Activated naive CD4-positive, alpha-beta T cell treated with Interleukin-2 at 50 U/mL for 16 hours (primary cell): ENCODE results near the gene HOXA7.

Experiments used
- DNase-seq: peaks from one replicate; pipeline ENCODE4 v3.0.0-alpha.2; 2020

The HOXA7 gene

DNA sequence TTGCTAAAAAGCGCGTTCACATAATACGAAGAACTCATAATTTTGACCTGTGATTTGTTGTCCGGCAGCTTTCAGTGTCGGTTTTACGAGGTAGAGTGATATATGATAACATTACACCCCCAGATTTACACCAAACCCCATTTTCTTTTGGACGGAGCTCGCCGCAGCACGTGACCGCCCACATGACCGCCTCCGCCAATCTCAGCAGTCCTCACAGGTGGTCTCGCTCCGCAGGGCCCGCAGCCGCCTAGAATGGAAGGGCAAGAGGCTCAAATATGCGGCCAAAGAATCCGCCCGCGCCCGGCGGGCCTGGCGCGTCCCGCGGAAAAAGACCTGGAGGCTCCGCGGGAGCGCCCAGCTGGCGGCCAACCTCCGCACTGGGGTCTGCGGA, at the start of gene HOXA7:
Gene HOXA7 (minus strand): TSS at position 168 of the 391 bp plus-strand sequence. CDS start 130 bp downstream, at position 38.
- no peak for DNase-seq

DNA sequence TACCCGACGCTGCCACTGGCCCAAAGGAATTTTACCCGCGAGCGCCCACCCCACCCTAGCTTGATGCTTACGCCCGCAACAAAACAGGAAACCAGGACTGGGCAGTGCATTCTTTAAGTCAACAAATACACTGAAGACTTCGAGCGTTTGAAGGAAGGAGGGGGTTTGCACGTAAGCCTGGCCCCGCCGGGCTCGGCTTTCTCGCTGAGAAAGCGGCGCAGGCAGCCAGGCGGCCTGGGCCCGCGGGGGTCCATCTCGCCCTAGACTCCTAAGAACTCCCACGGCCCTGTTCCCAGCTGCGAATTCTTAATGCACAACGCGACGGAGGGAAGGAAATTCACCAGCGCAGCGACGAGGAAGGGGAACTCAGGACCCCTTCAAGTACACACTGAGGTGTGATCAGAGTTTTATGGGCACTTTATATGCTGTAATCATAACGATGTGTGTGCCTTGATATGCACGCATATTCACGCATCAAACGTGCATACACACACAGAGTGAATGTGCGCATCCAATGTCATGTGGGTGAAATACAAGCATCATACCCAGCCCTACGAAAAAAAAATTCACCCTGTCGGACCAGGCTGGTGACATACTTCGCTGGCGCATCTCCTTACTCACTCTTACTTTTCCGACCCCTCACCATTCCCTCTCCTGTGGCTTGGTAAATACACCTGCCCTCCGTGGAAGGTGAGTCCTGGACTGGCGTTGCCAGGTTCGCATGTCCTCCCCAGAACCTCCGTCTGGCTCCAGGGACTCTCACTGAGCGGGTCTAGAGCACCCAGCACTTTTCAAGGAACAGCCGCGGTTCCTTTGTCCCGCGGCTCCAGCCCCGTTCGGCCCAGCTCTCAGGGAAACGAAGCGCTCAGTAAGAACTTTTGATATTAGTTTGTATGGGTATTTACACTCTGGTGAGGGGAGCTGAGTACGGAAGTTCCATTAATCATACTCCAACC, 49.1 kb upstream of the HOXA7 start:
- DNase-seq = no peak

DNA sequence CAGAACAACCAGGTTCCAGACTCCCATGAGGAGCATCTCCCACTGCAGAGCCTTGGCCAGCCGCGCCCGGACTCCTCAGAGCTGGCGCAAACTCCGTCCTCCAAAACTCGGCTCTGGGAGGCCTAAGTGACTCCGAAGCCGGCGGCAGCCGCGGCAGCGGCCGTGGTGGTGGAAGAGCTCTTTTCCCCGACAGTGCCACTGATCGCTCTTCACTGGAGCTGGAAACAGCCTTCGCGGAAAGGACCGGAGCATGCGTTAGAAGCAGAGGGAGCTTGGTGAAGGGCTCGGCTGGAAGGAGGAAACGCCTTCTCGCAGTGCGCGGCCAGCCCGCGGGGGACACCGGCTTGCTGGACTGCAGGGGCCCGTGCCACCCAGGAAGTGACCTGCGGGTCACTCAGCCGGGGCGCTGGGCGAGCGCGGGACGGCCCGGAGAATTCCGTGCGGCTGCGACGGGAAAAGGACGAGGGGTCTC, 48.4 kb upstream of the HOXA7 start:
- DNase-seq = no peak

DNA sequence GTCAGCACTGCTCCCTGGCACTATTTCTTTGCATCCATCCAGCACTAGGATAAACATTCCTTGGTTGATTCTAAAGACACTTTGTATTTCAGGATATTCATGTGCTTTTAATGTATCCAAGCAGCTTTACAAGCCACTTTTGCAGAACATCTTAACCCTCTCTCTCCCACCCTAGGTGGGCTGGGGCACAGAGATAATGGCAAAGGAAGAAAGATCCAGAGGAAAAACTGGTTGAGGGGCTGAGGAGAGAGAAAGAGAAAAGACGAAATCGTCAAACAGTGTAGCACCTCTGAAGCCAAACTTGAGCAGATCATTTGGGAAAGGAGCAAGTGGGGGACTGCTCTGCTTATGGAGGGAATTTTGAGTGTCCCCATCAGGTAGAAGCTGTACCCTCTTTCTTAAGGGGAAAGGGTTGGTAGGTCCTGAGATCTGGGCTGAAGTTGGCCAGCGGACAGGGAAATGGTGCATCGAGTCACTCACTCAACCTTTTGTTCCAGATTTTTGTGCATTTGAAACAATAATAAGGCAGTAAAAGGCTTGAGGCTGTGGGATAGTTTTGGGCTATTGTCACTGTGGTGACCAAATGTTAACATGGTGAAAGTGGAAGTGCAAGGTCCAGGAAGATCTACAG, 47.6 kb upstream of the HOXA7 start:
- no peak for DNase-seq

DNA sequence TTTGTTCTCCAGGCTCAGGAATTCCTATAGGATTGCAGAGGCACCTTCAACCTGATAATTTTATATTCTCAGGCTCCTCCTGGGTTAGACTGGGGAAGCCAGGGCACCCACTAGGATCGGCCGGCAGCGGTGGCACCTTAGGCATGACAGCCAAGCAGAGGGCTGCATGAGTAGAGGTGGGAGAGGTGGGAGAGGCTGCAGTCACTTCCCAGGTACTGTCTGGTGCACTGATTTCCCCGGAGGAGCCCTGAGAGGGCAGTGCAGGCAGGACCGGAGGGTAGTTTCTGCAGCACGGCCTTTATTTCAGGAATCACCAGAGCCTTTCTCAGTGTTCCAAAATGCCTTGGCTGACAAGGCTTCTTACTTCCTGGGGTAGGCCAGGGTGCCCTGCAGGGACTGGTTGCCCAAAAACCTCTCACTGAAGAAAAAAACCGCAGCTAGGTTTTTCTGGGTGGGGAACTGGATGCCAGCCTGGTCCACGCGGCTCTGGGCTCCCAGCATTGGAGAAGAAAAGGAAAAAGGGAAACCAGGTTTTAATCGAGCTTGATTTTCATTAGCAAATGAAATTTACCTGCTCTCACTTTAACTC, 47.0 kb upstream of the HOXA7 start:
- DNase-seq = no peak

DNA sequence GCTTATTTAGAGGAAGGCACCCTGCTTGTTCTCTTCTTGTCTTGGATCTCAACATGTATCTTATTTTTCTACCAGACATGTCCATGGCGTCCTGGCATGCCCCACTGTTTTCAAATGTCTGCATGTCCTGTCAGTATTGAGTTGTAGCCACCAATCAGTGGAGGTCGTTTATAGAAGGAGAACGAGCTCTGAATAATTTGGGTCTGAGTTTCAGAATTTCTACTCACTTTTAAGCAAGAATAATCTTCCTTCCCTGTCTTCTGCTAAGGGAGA, 46.3 kb upstream of the HOXA7 start:
- no peak for DNase-seq

DNA sequence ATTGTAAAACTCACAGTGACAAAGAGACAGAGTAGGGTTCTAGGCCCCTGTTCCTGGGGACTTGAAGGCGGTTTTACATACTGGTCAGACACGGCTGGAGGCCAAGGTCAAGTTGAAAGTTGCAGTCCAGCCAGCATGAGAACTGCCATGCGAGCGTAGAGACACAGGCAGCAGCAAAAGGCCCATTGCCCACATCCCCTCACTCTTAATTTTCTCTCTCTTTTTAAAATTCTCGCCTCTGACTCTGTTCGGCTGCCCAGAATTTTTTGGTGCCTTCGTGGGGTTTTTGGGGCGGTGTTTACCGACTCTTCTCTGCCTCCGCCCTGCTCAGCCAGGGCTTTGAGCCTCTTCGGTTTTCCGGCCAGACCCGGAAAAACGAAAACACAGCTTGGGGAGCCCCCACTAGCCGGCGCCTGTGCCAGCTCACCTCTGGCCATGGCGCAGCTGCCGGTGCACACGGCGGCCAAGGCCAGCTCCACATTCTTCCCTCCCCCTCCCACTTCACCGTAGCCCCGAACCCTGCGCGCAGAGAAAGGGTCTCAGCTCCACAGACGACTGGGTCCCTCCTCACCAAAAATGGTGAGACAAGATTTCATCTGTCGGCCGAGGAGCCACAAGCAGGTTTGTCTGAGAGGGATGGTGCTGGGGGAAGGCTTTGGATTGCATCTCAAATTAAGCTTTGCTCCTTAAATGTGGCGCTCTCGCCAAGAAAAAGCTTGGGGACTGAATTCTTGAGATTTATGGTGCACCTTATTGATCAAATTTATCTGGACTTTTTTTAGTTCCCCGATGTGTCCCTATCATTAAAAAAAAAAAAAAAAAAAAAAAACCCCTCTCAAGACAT, 45.8 kb upstream of the HOXA7 start:
- DNase-seq = no peak

DNA sequence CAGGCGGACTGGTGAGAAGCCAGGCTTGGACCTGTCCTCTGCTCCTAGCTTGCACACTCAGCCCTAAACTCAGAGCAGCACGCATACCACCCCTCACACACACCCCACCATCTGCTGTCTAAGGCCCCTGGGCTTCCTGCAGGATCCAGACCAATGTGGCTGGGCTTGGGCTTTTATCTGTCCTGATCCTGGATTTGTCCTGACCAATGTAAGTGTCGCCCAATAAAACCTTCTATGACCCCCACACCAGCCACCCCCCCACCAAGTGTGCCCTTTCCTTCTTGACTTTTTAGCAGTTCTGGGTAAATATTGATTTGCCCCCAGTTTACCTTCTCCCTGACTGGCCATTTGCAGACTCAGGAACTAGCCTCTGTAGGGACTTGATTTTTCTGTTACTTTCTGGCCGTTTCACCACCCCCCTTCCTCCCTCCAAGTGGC, 45.1 kb upstream of the HOXA7 start:
- DNase-seq = no peak

DNA sequence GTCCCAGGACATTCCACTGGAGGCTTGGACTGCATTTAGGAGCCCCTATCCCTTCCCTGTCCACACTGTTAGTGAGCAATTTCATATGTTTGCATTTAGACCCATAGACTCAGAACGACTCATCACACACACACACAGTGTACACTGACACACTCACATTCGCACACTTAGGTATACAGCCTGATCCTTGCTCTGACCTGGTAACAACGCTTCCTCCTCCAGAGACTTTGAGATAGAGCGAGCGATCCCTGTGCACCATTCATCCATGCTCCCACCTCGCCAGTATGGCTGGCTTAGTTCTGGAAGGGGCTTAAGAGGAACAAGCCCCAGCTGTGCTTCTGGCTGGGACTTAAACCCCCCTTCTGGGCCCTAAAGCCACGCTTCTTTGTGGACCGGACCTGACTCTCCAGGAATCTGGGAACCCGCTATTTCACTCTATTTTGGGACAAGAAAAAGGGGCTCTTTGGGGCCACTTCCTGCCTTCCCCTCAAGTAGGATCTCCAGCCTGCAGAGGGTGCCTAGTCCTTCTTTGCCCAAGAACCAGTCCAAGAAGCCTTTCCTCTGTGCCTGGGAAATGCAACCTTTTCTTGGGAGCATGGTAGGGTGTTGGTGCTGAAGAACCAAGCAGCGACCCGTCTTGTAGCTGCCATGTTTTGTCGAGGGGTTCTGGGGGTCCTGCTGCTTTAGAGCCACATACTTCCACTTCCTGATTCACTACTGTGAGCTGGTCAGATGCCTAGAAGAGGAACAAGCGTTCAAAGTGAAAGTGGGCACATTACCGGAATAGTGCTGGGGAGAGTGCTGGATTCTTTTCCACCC, 44.5 kb upstream of the HOXA7 start:
- no peak for DNase-seq

DNA sequence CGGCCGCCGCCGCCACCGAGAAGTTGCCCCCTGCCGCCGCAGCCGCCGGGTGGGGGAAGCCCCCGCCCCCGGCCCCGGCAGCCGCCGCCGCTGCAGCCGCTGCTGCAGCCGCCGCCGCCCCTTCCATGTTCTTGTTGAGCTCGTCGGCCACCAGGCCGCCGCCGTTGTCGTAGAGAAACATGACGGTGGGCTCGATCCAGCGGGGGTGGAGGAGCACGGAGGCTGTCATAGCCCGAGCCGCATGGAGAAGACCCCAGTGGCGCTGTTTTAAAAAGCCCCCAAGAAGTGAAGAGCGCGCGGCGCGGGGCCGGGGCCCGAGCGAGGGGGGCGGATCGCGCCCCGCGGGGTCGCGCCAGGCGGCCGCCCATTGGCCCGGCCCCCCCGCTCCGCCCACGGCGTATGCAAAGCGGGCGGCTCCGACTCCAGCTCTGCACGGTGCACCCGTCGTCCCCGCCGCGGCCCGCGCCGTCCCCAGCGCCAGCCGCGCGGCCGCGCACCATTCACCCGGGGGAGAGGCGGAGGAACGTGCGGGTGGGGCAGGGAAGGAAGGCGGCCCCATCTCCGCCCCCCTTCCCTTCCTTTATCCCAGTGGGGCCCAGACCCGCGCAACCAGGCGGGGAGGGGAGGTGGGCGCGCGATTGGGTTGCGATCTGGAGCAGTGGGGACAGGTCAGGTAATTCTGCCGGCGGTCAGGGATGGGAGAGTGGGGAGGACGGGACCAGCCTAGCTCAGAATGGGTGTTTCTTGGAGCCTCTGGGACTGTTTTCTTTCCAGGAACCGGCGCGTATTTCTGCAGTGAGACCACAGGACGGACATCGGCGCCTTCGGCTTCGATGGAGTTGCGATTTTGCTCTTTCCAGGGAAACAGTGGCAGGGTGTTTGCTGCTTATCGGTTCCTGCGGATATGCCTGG, 43.6 kb upstream of the HOXA7 start, which contains the start of gene HOXA13:
Gene HOXA13 (minus strand): TSS at position 243 of the 912 bp plus-strand sequence. CDS start 14 bp downstream, at position 229.
- no peak for DNase-seq

DNA sequence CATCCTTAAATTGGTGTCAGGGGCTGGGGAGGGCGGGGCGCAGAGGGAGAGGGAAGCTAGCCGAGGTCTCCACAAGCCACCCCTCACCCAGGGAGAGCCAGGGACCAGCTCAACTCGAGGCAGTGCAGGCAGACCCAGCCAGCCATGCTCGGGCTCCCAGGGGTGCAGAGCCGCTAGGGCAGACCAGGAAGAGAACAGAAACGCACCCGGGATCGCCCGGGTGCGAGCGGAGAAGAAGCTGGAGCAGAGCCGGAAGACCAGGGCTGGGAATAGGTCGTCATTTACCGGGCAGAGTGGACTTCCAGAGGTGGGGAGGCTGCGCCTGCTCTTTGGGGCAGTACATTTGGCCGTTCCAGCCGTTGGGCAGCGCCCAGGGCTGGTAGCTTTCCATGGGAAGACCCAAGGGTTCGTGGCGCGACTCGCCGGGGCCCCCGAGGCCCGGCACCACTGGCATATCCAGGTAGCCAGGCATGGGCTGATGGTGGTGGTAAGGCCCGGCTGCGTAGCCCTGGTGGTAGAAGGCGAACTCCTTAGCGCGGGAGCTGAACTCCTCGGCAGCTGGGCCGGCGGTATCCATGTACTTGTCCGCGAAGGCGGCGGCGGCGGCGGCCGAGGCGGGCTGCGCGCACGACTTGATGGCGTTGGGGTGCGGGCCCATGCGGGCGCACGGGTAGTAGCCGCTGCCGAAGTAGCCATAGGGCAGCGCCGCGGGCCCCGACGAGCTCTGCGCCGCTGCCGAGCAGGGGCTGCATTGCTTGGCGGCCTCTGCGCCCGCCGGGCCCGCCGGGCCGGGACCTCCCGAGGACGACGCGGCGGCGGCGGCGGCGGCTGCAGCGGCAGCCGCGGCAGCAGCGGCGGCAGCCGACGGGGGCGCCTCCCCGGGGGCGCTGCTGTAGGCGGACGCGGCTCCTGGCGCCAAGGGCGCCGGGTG, 42.7 kb upstream of the HOXA7 start:
- no peak for DNase-seq

DNA sequence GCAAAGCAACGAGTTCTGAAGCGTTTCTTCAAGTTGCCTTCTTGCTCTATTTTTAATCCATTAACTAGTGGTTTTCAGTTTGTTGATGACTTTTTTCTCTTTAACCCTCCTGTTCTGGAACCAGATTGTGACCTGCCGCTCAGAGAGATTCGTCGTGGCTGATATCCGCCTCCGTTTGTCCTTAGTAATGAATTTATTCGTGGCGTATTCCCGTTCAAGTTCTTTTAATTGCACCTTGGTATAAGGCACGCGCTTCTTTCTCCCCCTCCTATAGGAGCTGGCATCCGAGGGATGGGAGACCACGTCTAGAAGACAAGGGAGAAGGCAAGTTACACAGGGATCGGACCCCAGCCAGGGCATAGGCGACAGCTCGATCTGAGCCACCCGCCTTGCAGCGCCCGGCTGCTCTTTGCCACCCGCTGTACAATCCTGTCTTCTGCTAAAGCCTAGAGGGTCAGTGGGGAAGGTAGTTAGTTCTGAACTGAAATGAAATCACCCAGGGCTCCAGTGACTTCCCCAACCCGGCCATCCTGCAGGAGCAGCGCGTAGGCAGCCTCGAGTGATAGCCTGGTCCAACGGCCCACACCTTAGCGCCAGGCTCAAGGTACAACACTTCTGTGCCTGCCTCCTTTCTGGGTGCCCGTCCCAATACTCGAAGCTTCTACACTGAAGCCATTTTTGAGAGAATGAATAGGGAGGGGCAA, 41.8 kb upstream of the HOXA7 start:
- DNase-seq = no peak

DNA sequence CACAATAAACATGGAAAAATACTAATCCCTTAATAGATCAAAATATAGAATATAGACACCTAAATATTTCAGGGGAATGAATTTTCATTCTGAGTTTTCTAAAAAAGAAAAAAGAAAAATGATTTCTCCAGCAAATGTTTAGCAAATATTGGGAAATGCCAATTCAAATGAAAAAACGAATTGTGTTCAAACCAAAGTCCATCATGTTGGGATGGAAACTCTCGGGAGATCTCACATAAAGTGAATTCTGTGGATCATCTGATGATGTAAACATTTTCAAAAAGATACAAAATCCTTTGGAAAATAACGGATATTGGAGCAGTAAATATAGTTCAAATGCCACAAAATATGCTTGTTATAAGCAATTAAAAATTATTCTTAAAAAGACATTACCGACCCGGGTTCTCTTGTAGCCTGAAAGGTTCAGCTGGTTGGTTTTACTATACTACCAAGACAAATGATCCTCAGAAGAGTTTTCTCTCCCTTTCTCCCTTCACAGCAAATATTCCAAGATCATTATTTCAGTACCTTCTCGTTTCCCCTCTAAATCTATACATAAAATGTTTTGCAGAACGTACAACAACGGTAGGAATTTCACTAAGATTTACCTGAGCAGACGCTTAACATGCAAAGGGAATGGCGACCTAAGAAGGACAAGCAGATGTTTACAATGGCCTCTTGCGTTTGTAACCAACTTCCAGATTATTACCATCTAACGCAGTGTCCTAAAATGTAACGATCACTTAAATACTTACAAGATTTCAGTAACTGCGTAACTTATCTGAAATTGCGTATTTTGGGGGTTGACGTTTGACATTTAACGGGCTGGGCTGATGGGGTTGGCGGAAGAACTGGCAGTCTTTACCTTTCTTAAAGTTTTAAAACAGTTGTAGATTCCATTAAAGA, 40.9 kb upstream of the HOXA7 start:
- no peak for DNase-seq

DNA sequence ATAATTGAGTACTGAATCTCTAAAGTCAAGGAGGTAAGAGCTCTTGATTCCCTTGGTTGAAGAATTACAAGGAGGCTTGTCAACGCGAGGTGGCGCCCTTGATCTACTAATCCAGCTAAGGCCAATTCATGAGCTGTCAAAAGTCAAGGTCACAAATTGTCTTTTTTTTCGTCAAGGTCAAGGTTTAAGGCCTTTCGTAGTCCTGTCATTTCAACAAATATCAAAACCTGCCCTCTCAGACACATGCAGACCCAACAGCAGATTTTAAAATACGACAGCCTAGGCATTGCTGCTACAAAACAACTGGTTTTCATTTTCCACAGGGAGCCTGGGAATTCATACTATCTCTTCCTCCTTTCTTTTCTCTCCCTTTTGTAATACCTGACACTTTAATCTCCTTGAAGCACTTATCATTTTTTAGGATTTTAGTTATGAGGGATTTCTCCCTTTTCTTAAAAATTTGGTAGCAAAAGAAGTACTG, 39.9 kb upstream of the HOXA7 start:
- DNase-seq = peak; percentile 86

DNA sequence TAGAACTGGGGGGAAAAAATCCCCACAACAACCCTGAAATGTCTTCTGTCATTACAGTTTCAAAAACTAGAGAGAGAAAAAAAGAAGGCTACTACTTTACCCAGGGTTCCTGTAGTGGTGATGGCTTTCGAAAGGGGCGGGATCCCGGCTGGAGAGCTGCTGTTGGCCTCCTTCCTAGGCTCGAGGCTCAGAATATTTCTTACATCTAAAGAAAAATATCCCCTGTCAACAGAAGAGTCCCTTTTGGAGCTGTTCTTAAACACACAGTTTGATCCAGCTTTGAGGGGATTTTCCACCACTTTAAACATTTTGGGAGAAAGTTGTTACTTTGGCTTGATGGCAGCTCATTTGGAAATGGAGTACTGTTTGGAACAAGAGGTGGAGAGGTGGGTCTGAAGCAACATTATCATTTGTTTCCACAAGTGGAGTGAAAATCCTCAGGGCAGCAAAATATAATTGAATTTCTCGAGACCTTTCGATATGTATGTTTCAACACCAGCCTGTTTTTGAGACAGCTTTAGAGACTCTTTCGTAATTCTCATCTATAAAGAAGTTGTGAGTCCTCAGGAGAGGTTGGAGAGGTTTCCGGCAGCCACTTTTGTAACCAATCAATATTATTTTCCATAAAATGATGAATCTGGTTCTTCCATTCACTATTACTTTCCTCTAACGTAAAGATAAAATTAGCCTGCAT, 38.4 kb upstream of the HOXA7 start:
- no peak for DNase-seq

DNA sequence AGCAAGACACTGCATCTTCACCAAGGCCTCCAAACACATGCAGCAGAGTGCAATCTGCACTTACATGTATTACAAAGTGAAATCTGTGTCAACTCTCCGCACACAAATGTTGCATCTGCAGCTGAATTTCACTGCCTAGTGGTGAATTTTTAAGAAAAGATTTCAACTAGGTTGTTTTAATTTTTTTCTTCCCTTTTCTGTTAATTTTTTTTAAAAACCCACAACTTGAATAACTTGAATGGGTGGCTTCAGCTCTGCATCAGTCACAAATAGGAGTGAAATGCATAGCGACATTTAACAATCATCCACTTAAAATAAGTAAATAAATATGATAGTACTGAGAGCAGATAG, 37.5 kb upstream of the HOXA7 start:
- no peak for DNase-seq

DNA sequence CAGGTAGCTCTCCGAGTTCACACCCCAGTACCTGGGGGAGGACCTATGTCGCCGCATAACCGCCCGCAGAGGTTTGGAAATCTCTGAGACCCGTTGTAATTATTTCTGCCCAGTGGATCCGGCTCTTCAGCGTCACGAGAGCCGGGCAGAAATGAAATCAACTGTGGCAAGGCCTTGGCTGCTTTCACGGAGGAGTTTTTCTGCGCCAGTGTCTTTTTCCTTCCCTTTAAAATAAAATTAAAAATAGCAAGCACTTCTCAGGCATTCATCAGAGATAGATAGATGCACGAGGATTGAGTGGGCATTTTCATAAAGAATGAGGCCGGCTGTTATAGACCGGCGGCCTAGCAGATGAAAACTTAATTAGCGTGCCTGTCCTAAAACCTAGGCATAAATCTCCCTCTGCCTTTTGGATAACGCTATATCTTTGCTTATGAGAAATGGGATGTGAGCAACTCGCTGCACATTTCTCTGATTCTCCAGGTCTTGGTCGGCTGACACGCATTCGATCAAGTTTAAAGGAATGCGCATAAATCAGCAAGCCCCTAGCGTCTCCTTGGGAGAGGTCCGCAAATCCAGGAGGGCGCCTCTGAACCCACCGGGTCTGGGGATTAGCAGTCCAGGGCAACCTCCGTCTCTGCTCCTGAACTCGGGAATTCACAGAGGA, 37.0 kb upstream of the HOXA7 start:
- no peak for DNase-seq
